NCI-H1092 (cell line): ENCODE results near the gene RADX.
"Not testable (repeated sequence)": the region's sequence is repeated elsewhere in the genome, so short reads cannot be mapped to it uniquely, and the experiment has no call there.

Experiments
- DNase-seq: peaks from one replicate; lab custom pipeline; 2025; lab: John Stamatoyannopoulos, UW

Gene RADX, protein sequence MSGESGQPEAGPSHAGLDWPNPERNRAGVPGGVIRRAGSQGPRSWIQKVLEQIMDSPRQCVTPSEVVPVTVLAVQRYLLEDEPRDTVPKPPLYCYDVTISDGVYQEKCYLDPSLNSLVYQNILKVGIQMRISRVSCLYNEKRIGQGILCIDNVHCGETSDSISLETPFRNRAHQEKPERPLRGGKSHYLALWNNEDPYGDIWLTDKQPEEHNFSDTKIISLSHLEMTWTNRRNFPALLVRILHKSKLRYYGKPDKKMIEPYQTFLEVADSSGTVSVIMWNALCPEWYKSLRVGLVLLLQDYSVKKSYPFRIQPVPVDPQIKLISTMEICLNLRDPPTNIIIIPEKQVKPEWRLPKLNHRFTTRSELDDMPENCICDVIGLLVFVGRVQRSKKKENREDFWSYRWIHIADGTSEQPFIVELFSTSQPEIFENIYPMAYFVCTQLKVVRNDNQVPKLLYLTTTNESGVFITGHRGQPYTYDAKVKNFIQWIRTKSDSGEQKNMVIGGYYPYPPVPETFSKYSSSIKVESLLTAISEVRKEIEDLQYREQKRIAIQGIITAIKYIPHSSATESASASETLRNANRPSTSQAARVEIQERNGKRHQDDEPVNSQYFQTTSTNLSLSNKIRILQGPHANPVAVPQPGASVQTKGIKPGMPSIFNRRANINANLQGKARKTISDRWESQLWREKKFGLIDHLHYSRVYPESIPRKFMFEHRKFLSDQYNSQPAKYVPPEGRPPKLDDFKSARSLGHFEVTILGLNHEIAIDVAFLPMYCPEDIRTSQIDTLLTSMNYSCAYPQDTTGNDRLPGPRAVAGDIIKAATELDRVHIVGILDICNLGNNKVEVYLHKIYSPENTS

DNA sequence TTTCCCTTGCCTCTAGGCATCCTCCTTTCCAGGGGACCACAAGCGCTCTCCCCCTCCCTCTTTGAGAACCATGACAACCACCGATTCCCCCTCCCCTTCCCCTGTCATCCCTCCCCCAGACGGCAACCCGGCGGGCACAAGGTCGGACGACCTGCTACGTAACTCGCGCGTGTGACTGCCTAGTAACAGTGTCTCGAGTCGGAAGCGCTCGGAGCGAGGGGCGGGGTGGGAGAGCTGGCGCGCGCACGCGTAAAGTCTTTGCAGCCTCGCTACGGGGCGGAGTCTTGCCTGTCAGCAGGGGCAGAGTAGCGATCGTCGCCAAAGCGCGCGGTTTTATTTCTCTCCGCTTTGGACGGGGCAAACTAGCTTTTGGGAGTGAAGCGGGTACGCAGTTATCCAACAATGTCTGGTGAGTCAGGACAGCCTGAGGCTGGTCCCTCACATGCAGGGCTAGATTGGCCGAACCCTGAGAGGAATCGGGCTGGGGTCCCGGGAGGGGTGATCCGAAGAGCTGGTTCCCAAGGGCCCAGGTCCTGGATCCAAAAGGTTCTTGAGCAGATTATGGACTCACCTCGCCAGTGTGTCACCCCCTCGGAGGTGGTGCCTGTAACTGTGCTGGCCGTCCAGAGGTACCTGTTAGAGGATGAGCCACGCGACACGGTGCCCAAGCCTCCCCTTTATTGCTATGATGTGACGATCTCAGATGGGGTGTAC is at the start of gene RADX:
Gene RADX, plus strand, starts transcription at position 300 of the 714 bp plus-strand sequence. Its CDS starts 103 bp downstream, at position 403.
- DNase-seq, result peak; percentile 89

DNA sequence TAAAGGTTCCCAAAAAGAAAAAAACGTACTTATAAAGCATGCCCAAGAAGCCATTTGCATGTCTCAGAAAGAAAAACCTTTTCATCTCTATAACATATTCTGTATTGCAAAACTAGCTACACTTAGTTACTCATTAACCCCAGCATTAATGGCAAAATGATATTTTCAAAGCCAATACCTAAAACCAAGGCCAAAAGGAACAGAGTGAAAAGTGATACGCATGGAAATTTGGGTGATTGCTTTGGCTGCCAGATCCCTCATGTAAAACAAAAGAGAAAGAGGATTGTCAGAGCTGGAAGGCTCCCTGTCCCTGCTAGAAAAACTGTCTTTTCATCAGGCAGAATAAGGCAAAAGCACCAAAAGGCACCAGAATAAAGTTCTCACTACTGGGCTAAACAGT is 46.8 kb upstream of the RADX start:
- no peak for DNase-seq

DNA sequence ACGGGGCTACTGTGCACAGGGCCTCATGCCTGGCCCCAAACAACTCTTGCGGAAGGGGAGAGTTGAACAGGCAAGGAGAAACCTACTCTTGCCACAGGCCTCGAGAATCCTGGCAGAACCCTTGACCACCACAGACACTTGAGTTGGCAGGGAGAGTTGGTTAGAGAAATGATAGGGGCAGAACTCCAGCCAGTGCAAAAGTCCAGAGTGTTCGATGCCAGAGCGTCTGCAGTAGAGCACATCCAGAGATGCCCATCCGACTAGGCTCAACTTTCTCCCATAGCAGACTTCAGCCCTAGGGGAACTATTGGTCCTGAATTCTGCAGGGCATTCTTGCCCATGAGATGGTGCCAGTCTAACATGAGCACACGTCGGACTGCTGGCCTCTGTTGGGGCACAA is 45.4 kb upstream of the RADX start:
- no peak for DNase-seq

DNA sequence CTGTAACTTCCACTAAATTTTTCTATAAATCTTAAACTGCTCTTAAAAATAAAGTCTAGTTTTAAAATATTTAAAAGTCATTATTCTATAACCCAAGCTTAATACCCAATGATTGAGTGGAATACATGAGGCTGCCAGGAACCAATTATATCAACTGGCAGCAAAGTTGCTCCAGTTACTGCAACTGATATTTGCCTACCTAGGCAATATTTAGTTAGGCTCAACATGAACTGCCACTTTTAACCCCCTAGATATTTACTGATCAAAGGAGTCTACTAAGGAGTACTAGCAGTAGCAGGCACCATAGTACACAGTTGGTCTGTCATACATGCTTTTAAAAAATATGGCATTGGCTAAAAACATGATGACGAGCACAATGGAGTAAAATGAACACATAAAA is 29.9 kb upstream of the RADX start:
- no peak for DNase-seq

DNA sequence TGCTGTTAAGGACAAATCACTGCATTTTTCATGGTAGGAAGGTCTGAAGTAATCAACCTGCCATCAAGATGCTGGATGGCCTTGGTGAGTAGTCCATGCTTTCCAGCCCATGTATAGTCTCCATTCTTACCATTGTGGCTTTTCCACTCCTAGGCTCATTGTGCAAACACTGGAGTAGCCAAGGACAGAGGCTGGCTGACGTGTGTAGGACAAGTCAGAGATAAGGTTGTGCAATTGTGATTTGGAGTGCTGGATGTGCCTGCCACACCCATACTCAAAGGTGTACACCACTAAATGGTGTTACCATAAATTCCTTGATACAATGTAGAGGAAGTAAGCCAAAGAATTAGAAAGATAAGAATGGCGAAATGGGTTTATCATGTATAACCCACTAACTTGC is 26.3 kb upstream of the RADX start:
- no peak for DNase-seq

DNA sequence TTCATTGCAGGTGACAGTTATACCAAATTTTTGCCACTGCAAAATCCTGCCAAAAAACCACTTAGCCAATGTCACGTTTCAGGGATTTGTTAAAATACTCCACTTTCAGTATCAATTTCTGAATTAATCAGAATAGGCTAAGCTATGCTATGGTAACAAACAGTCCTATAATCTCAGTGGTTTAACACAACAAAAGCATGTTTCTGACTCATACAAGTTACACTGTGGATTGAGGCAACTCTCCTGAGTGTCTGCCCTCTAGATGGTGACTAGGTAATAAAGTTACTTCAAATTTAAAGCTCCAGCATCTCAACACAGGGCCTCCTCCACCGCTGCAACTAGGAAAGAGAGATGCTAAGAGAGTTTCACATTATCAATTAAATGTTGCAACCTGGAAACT is 23.0 kb upstream of the RADX start:
- no peak for DNase-seq

DNA sequence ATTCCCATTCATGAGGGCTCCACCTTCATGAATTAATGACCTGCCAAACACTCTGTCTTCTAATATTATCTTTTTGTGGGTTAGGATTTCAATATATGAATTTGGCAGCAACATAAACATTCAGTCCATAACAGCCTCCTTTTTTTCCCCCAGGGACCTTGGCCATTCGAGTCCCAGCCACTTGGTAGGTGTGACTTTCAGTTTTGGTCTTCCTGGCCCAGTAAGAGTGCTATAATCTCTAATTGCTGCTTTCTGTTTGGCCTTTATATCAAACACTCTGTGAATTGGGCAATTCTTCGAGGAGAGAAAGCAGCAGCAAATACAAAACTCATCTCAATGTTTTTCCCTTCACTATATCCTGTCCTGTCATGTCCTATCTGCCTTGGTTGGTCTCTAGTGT is 12.4 kb upstream of the RADX start:
- DNase-seq, result no peak

DNA sequence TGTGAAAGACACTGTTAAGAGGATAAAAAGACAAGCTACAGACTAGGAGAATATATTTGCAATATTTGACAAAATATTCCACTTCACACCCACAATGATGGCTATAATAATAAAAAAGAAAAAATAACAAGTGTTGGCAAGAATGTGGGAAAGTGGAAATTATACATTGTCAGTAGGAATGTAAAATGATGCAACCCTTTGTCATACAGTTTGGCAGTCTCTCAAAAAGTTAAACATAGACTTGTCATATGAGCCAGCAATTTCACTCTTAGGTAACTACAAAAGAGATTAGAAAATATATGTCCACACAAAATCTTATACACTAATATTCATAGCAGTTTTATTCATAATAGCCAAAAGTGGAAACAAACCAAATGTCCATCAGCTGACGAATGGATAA is 5.2 kb upstream of the RADX start:
- no peak for DNase-seq

DNA sequence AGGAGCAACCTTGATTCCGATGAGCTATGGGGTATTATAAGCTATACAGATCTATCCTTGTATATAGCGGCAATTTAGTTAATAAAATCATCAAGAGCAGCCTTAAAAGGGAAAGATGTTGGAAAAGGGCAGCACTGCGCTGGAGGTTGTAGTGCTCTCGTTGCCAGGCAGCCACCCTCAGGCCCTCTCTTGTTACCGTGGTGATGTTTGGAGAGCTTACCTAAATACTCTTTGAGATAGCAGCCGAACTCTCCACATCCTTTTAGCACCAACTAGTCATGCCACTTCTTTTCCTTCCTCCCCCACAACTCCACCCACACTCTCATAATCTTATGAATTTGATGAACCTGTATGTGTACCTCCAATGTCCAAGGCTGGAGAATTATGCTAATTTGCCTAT is 3.8 kb upstream of the RADX start:
- DNase-seq, result peak; percentile 72

DNA sequence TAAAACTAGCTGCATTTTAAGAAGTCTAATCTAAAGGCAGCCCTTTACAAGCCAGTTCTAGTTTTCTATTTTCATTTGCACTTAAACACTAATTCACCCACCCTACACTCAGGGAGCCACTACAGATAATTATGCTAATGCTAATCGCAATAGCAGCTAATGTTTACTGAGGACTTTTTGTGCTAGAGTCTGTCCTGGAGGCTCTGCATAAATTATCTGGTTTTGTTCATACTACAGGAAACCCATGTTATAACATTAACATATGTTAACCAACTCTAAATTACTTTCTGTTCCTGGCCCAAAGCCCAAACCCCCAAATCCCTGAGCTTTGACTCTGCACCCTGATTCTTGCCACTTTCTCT is 480 bp upstream of the RADX start:
- DNase-seq, result no peak

DNA sequence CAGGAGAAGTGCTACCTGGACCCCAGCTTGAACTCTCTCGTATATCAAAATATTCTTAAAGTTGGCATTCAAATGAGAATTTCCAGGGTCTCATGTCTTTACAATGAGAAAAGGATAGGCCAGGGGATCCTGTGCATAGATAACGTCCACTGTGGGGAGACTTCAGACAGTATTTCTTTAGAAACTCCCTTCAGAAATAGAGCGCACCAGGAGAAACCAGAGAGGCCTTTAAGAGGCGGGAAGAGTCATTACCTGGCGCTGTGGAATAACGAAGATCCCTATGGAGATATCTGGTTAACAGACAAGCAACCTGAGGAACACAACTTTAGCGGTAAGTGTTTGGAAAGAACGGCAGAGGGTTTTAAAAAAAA is 600 bp downstream of the RADX start:
- no peak for DNase-seq

DNA sequence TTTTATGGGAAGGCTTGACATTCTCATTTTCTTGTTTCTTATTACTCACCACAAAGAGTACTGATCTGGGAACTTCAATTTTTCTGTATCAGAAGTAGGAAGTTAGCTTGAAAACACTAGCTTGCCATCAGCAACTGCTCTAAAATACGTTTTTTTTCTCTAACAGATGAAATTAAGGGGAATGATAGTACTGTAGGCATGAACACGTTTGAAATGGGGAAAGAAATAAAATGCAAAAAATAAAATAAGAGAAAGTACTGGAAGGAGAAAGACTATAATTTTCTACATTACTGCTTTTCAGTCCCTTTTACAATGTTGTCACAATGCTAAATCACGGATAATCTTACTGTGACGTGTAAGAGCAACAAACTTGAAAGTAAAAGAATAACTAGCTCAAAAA is 1.5 kb downstream of the RADX start:
- DNase-seq, result no peak

DNA sequence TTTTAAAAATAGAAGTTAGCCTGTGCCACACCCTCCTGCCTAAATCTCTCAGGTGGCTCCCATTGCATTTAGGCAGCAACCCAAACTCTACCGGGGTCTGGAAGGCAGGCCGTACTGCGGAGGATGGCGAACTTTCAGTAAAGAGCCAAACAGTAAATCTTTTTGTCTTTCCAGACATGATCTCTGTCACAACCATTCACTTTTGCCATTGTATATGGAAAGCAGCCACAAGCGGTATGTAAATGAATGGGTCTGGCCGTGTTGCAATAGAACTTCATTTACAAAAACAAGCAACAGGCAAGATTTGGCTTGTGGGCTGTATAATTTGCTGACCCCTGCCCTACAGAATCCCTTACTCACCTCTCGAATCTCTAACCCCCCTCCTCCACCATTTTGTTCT is 3.3 kb downstream of the RADX start:
- no peak for DNase-seq

DNA sequence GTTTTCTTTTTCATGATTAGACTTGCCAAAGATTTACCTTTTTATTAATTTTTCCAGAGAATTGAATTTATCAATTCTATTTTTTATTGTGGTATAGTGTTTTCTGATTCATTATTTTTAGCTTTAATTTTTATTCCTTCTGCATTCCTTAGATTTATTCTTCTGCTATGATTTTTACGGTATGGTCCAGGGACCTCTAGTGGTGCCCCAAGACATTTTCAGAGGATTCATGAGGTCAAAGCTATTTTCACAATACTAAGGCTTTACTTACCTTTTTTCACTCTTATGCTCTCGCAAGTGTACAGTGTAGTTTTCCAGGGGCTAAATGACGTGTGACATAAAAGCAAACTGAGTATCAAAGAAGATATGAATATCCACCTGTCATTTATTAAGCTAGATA is 8.0 kb downstream of the RADX start:
- no peak for DNase-seq

DNA sequence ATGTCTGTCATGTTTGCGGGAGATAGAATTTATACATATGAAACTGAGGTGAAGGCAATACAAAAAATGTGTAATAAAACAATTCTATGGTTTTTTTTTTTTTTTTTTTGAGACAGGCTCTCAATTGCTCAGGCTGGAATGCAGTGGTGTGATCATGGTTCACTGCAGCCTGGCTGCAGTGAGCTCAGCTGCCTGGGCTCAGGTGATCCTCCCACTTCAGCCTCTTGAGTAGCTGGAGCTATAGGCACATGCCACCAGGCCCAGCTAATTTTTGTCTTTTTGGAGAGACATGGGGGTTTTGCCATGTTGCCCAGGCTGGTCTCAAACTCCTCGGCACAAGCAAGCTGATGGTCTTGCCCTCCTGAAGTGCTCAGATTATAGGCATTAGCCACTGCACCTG is 10.1 kb downstream of the RADX start:
- no peak for DNase-seq

DNA sequence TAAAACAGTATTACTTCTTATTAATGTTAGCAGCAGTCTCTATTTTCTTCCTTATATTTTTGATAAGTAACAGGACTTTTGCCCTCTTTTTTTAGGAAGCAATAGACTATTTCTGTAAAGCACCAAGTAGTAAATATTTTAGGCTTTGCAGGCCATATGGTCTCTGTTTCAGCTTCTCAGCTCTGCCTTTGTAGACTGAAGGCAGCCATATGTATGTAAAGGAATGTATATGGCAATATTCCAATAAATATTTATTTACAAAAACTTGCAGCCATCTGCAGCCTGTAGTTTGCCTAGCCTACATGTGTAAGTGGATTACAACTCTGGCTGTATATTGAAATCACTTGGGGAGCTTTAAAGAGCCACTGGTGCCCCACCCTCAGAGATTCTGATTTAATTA is 15.0 kb downstream of the RADX start:
- DNase-seq, result no peak

DNA sequence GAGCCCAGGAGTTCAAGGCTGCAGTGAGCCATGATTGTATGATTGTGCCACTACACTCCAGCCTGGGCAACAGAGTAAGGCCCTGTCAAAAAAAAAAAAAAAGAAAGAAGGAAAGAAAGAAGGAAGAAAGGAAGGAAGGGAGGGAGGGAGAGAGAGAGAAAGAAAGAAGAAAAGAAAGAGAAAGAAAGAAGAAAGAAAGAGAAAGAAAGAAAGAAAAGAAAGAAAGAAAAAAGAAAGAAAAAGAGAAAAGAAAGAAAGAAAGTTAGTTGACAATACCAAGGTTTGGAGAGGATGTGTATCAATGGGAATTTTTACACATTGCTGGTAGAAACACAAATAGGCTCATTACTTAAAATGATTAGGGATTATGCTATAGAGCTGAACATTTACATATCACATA is 19.8 kb downstream of the RADX start:
- no peak for DNase-seq

DNA sequence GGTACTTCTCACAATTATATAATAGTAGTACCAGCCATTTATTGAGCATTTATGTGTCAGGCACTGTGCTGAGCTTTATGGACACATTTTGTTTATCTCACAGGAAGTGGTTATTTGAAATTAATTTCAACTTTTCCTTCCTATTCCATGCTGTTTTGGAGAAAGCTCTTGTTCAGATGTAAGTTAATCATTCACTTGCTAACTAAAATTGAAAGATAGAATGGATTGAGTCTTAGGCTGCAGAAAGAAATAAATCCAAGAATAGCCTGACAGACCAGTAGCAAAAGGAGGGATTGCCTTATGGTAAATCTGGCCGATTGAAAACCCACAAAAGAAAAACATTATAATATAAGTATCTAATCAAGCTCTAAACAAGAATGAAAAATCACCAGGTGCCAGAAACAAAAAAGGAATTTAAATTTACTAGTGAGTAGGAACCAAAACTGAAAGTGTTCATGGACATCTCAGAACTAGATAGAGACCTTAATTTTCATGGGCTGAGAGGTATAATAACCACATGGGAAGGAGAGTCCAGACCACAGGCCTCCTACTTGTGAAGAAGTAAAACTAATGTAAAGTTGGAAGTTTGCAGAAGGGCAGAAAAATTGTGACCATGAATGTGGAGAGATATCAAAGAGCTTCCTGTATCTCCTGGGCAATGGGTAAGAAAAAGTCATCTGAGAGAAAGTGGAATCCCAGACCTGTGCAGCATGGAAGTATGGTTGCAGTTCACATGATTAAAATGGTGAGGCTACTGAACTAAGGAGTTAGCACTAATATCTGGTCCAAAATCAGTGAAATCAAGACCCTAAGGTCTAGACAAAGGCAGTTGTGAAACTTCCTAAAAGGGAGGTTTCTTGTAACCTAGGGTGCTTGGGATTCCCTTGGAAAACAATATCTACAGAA is 38.0 kb downstream of the RADX start:
- no peak for DNase-seq

DNA sequence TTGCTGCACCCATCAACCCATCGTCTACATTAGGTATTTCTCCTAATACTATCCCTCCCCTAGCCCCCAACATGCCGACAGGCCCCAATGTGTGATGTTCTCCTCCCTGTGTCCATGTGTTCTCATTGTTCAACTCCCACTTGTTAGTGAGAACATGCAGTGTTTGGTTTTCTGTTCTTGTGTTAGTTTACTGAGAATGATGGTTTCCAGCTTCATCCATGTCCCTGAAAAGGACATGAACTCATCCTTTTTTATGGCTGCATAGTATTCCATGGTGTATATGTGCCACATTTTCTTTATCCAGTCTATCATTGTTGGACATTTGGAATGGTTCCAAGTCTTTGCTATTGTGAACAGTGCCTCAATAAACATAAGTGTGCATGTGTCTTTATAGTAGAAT is 41.8 kb downstream of the RADX start:
- DNase-seq, result not testable (repeated sequence)

DNA sequence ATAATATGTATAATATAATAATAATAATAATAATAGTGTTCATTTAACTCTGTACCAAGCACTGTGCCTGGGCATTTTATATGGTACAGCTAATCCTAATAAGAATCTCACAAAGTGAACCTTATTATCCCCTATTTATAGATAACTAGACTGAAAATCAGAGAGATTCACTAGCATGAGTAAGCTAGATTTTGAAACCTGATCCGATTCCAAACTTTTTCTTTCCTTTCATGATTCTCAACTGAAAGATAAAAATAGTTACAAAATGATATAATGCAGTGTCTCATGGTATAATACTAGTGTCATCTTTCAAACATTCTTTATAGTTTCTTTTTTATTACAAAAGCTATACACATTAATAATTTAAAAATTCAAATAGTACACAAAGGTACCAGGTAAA is 58.9 kb downstream of the RADX start:
- DNase-seq, result no peak

DNA sequence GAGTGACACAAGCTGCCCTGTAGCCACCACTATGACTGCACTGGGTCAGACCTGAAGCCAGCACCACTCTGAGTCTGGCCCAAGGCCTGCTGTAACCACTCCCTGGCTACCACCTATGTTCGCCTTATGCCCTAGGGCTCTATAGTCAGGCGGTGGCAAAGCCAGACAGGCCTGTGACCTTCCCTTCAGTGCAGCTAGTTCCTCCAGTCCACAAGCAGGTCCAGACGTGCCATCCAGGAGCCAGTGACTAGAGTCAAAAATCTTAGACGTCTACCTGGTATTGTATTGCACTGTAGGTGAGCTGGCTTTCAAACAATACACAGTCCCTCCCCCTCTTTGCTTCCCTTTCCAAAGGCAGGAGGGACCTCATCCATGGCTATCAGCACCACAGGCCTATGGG is 60.7 kb downstream of the RADX start:
- no peak for DNase-seq

DNA sequence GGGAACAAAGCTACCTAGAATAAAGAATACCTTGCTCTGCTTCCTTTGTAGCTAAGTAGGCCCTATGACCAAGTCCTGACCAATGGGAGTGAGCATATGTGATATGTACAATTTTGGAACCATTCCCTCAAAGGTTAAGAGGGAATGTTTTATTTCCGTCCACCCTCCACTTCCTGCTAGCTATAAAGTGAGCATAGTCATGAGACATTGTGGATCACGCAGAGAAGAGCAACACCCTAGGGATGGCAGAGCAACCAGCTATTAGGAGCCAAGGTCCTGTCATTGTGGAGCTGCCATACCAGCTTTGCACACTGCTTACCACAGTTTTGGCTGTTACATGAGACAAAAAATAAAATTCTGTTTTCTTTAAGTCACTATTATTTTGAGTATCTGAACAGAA is 68.9 kb downstream of the RADX start:
- no peak for DNase-seq
